ENCODE data around the gene PRKN. TPM values are rescaled to one million over a fixed set of nuclear protein-coding genes. Genes with fewer than 3 reads are reported as not detected.

Gene PRKN
- total and polyA plus RNA-seq, 2 donors (not counting 3 experiments of a cell fraction or from before 2014, with no cell fraction given) = 0.06 TPM; not detected in 1

DNA sequence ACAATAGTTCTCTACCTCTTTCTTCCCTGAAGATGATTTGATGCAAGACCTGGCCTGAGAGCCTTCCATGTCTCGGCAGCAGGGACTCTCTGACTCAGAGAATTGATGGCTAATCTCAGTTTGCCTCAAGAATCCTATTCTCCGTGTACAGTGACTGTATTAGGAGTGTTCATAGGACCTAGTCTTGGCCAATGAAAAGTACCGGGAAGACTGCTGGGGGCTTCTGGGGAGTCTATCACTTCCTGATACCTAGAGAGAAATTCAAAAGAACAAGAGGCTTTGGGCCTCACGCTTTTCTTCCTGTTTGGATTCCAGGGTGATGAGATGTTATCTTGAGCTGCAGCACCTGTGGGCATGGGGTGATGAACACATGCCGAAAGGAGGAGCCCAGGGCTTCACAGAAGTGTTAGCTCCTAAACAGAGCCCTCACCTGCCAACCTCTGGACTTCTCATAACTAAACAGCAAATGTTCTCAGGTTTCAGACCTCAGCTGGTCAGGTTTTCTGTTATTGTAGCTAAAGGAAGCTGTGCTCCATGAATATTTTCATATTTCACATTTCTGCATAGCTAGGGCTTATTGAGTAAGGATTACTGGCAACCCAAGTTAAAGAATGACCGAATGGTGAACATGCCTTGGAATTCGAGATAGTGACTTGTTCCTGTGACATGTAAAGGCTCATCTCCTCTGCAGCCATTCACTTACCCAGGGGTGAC, 1130.6 kb downstream of the PRKN start:
- Histone ChIP-seq H3K79me2 (ENCODE audit: control insufficient read depth, insufficient read depth, low read length) (no peaks in the 10 kb centered on the region), H3K4me2 (ENCODE audit: insufficient read depth, low read length) (no peak overlapping the region), H4K20me1 (replicated peaks; ENCODE audit: control insufficient read depth, extremely low read depth, insufficient read depth, low read length) (no peaks in the 10 kb centered on the region), H3K9me1 (replicated peaks; ENCODE audit: control insufficient read depth, extremely low read depth, insufficient read depth, low read length) (no peaks in the 10 kb centered on the region), H2AFZ (ENCODE audit: low read depth, low read length) (no peak overlapping the region), H3K27me3 (ENCODE audit: control insufficient read depth in 2 of 2, insufficient read depth in 2 of 2, low read length in 2 of 2) (no peaks in the 10 kb centered on the region), H3K36me3 (ENCODE audit: control insufficient read depth in 2 of 2, extremely low read depth in 1 of 2, insufficient read depth in 2 of 2, low read length in 2 of 2) (no peaks in the 10 kb centered on the region), H3K27ac (ENCODE audit: insufficient read depth, low read depth, low read length) (no peak overlapping the region), H3K4me3 (replicated peaks in 1 of 3; ENCODE audit: insufficient read depth in 1 of 3, low read depth in 1 of 3, low read length in 3 of 3) (no peak overlapping the region), H3K4me1 (ENCODE audit: control insufficient read depth, extremely low read depth, insufficient read depth, low read length) (no peaks in the 10 kb centered on the region), H3K9me3 (replicated peaks; ENCODE audit: control insufficient read depth, insufficient read depth, low read length) (peaks cover 4% of the 10 kb centered on the region), H3K9ac (replicated peaks; ENCODE audit: extremely low read depth, insufficient read depth, low read length) (no peak overlapping the region)
- POLR2A ChIA-PET = no interaction called here
- dilution Hi-C loops (cut with MboI; ENCODE audit: extremely low pct_ligation_motif_present, low sequenced_read_pairs) = no loop called here
- DNase-seq (ENCODE audit: low read depth, low spot score) (no peak), FAIRE-seq (no peak)
- intact Hi-C loops (cut with micrococcal nuclease) = no loop called here
- no TSS peak for BruUV-seq (replicated peaks)
- CTCF ChIA-PET = no interaction called here
- TF ChIP-seq MYC (IDR thresholded peaks at IDR 0.05; ENCODE audit: low read depth, low read length) (no peak), GATA2 (IDR thresholded peaks at IDR 0.05; ENCODE audit: insufficient read depth, insufficient read length, low read depth, low read length) (no peak)

DNA sequence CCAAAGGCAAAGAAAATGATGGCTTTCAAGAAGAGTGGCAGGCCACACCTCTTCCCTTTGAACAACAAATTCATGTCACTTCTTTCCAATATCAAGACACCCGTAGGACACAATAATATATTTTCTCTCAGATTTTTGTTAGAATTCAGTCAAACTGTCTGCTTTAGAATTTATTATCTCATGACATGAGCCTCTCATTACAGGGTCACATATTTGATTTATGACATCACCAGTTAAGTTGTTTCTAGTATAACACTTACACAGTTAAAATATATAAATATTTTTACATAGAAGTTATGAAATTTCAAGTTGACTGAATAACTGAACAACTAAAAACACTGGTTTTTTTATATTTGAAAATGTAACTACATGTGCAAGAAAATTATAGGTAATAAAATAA, 1133.2 kb downstream of the PRKN start:
- DNase-seq (ENCODE audit: low read depth, low spot score) = no peak
- intact Hi-C loops (cut with micrococcal nuclease) (no loop called here), dilution Hi-C loops (cut with MboI; ENCODE audit: extremely low pct_ligation_motif_present, low sequenced_read_pairs) (no loop called here)
- no peak overlapping the region for H3K4me2 ChIP-seq (ENCODE audit: insufficient read depth, low read length)
- H3K9ac ChIP-seq (replicated peaks; ENCODE audit: extremely low read depth, insufficient read depth, low read length) = no peak overlapping the region
- H3K79me2 ChIP-seq (ENCODE audit: control insufficient read depth, insufficient read depth, low read length) = no peaks in the 10 kb centered on the region
- POLR2A ChIA-PET = no interaction called here
- peaks cover 4% of the 10 kb centered on the region for H3K9me3 ChIP-seq (replicated peaks; ENCODE audit: control insufficient read depth, insufficient read depth, low read length)
- no peak overlapping the region for H3K4me3 ChIP-seq (replicated peaks in 1 of 3; ENCODE audit: insufficient read depth in 1 of 3, low read depth in 1 of 3, low read length in 3 of 3)
- no peaks in the 10 kb centered on the region for H4K20me1 ChIP-seq (replicated peaks; ENCODE audit: control insufficient read depth, extremely low read depth, insufficient read depth, low read length)
- no peaks in the 10 kb centered on the region for H3K27me3 ChIP-seq (ENCODE audit: control insufficient read depth in 2 of 2, insufficient read depth in 2 of 2, low read length in 2 of 2)
- H3K4me1 ChIP-seq (ENCODE audit: control insufficient read depth, extremely low read depth, insufficient read depth, low read length) = no peaks in the 10 kb centered on the region
- no peak overlapping the region for H3K27ac ChIP-seq (ENCODE audit: insufficient read depth, low read depth, low read length)
- no TSS peak for BruUV-seq (replicated peaks)
- no peak for FAIRE-seq
- H3K9me1 ChIP-seq (replicated peaks; ENCODE audit: control insufficient read depth, extremely low read depth, insufficient read depth, low read length) = no peaks in the 10 kb centered on the region
- CTCF ChIA-PET = no interaction called here
- TF ChIP-seq GATA2 (IDR thresholded peaks at IDR 0.05; ENCODE audit: insufficient read depth, insufficient read length, low read depth, low read length) = no peak
- TF ChIP-seq POLR2AphosphoS5 (IDR thresholded peaks at IDR 0.05; ENCODE audit: insufficient read depth, low read depth, low read length) = no peak
- no peak for TF ChIP-seq MYC (IDR thresholded peaks at IDR 0.05; ENCODE audit: low read depth, low read length)
- no peak for TF ChIP-seq EZH2 (IDR thresholded peaks at IDR 0.05; ENCODE audit: borderline replicate concordance, low read depth, low read length, severe bottlenecking)
- TF ChIP-seq POLR2A (IDR thresholded peaks at IDR 0.05; ENCODE audit: low read depth, low read length) = no peak
- no peak for TF ChIP-seq CTCF (IDR thresholded peaks at IDR 0.05; ENCODE audit: extremely low read depth in 1 of 2, insufficient read depth in 1 of 2, low read depth in 1 of 2, low read length in 2 of 2)
- TF ChIP-seq FOS (IDR thresholded peaks at IDR 0.05; ENCODE audit: borderline replicate concordance, insufficient read depth, low read length) = no peak
- H3K36me3 ChIP-seq (ENCODE audit: control insufficient read depth in 2 of 2, extremely low read depth in 1 of 2, insufficient read depth in 2 of 2, low read length in 2 of 2) = no peaks in the 10 kb centered on the region
- H2AFZ ChIP-seq (ENCODE audit: low read depth, low read length) = no peak overlapping the region

All from endothelial cell of umbilical vein (primary cell).